ENCODE data around the gene CFAP97D1. TPM values are rescaled to one million over a fixed set of nuclear protein-coding genes. Genes with fewer than 3 reads are reported as not detected.

CFAP97D1 gene
- not detected in 5 replicates for total RNA-seq (2022; extraction: Qiagen RNA extraction; ENCODE audit: low read depth)

GRCh38 chr17:43780135-43780534, at the start of gene CFAP97D1:
CFAP97D1 (plus strand) TSS chr17:43780435; CDS start chr17:43780463, 28 bp downstream.

DNA sequence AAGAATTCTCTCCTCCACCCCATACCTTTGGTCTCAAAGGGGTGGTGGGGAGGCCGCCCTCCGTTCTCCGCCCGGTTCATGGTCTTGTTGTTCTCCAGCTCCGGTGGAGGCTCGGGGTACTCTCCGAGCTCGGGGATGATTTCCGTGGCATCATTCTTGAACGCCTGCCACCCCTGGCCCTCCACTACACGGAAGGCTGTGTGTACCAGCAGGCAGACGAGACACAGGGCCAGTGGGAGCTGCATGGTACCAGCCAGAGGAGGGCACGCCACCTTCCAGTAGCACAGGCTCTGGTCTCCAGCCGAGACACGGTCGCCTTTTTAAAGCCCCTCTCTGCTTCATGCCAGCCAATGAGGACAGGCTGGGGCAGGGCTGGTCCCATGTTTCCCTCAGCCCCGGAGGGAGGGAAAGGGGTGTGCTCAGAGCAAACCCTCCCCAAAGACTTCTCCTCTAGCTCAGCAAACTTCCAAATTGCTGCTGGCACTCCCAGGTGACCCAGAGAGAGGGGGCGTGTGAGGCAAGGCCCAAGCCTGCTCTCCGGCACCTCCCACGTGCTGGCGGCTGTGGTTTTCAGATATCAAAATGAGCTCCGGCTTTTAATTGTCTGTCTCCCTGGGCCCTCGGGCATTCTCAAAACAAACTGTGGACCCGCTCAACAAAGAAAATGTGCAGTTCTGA, 21.6 kb upstream of the CFAP97D1 start, which contains the start of gene SOST:
SOST (minus strand) TSS at position 295 of the 678 bp plus-strand sequence; CDS start at position 245, 50 bp downstream.

GRCh38 chr17:43778337-43779144, 1.7 kb upstream of the CFAP97D1 start, which contains the start of gene DUSP3:
DUSP3 (minus strand) TSS chr17:43778977; CDS start chr17:43778924, 53 bp downstream.

DNA sequence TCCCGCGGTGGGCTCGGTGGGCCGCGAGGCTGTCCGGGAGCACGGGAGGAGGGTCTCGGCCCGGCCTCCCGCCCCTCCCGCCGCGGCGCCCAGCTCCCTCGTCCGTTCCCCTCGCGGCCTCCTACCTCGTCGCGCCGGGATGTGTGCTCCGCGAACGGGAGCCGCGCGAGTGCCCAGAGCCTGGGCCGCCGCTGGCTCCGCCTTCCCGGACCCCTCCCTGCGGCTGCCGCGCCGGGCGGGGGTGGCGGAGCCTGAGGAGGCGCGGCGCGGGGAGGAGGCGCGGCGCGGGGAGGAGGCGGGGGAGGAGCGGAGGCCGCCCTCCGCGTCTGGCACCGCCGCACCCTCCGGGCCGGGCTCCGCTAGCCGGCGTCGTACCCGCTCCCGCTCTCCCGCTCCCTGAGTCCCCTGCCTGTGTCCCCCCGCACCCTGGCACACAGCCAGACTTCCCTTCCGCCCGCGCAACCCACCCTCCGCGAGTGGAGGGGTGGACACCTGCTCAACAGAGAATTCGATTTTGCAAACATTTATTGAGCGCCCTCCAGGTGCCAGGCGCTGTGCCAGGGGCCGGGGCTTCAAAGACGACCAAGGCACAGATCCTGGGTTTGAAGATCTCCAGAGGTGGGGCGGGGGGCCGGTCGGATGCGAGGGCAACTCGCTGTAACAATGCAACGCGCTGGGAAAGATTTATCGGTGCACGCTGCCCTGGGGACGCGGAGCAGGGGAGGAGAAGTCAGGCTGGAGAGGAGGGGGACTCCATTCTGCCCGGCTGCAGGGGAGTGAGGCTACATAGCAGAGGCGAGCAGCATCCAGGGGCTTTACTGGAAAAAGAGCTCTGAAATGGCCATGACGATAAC, 53.0 kb downstream of the CFAP97D1 start, which contains the start of gene MPP3:
MPP3 (minus strand) TSS at position 171 of the 854 bp plus-strand sequence. CDS start 1,240 bp downstream, outside the sequence.

Other genes with a start within 250 kb of the CFAP97D1 start
- gene ETV4, start 234.1 kb upstream of the CFAP97D1 start, total RNA-seq (2022; extraction: Qiagen RNA extraction; ENCODE audit: low read depth): 44.1 to 52.6 TPM (median 50.8 TPM) in 5 replicates
- gene MEOX1, start 118.5 kb upstream of the CFAP97D1 start, total RNA-seq (2022; extraction: Qiagen RNA extraction; ENCODE audit: low read depth): not detected in 5 replicates
- not detected in 5 replicates for gene SOST, start 21.6 kb upstream of the CFAP97D1 start, total RNA-seq (2022; extraction: Qiagen RNA extraction; ENCODE audit: low read depth)
- gene DUSP3, start 1.5 kb upstream of the CFAP97D1 start, total RNA-seq (2022; extraction: Qiagen RNA extraction; ENCODE audit: low read depth): 57.5 to 67.7 TPM (median 63.4 TPM) in 5 replicates
- 11.5 to 19.4 TPM (median 16.2 TPM) in 5 replicates for gene MPP3, start 52.7 kb downstream of the CFAP97D1 start, total RNA-seq (2022; extraction: Qiagen RNA extraction; ENCODE audit: low read depth)
- not detected in 5 replicates for gene CD300LG, start 66.7 kb downstream of the CFAP97D1 start, total RNA-seq (2022; extraction: Qiagen RNA extraction; ENCODE audit: low read depth)
- gene MPP2, start 127.1 kb downstream of the CFAP97D1 start, total RNA-seq (2022; extraction: Qiagen RNA extraction; ENCODE audit: low read depth): 0.99 to 2.4 TPM (median 2.0 TPM) in 5 replicates
- gene PPY, start 162.0 kb downstream of the CFAP97D1 start, total RNA-seq (2022; extraction: Qiagen RNA extraction; ENCODE audit: low read depth): not detected in 5 replicates
- gene PYY, start 173.5 kb downstream of the CFAP97D1 start, total RNA-seq (2022; extraction: Qiagen RNA extraction; ENCODE audit: low read depth): not detected in 5 replicates
- 0.76 to 2.5 TPM (median 1.1 TPM) in 5 replicates for gene NAGS, start 224.2 kb downstream of the CFAP97D1 start, total RNA-seq (2022; extraction: Qiagen RNA extraction; ENCODE audit: low read depth)
- gene TMEM101, start 234.5 kb downstream of the CFAP97D1 start, total RNA-seq (2022; extraction: Qiagen RNA extraction; ENCODE audit: low read depth): 18.3 to 35.8 TPM (median 31.5 TPM) in 5 replicates